Gastroesophageal sphincter (tissue), 4 donors: ENCODE measurements around the gene DHRS7C. TPM values are rescaled to one million over a fixed set of nuclear protein-coding genes. Genes with fewer than 3 reads are reported as not detected.
A peak's percentile ranks its signal among the peaks of the same experiment; 100 is the strongest.

Experiments used
- ATAC-seq: fragments of 150-250 bp; one replicate; pipeline ENCODE4 v1.9.1; 2016; ENCODE audit warnings: mild to moderate bottlenecking, moderate library complexity
- H3K27ac ChIP-seq, 4 donors: fragments of 200-600 bp; sonication (generic) in 3 of 4; 1 replicate in 3 of 4; 2 replicates in 1 of 4; pipeline ENCODE4 v1.5.1; 2016 to 2019
- H3K27me3 ChIP-seq: fragments of 200-600 bp; sonication (generic); one replicate; pipeline ENCODE4 v1.5.1; 2019
- H3K36me3 ChIP-seq, 2 donors: fragments of 200-600 bp; sonication (generic); one replicate each; pipeline ENCODE4 v1.5.1; 2019; ENCODE audit warnings: control low read depth in 1 of 2
- H3K4me1 ChIP-seq, 3 donors: fragments of 200-600 bp; sonication (generic); 1 replicate in 2 of 3; 2 replicates in 1 of 3; pipeline ENCODE4 v1.5.1; 2016 to 2019; ENCODE audit warnings: control low read depth in 2 of 3
- H3K4me3 ChIP-seq, 2 donors: fragments of 200-600 bp; sonication (generic); one replicate each; pipeline ENCODE4 v1.5.1; 2019; ENCODE audit warnings: mild to moderate bottlenecking in 1 of 2, moderate library complexity in 1 of 2
- H3K9me3 ChIP-seq, 3 donors: fragments of 200-600 bp; sonication (generic); one replicate each; pipeline ENCODE4 v1.5.1; 2017 to 2019; ENCODE audit warnings: control low read depth in 2 of 3
- EP300 ChIP-seq: sonication (generic); formaldehyde crosslinking; IDR thresholded peaks from one replicate; pipeline ENCODE4 v1.6.1; 2017; ENCODE audit warnings: antibody characterized with exemption, mild to moderate bottlenecking
- POLR2A ChIP-seq, 2 donors: fragments of 450-650 bp; IDR thresholded peaks; one replicate each; pipeline ENCODE4 v1.6.1; 2017; ENCODE audit warnings: antibody characterized with exemption in 2 of 2, mild to moderate bottlenecking in 2 of 2, moderate library complexity in 1 of 2
- POLR2AphosphoS5 ChIP-seq: sonication (generic); formaldehyde crosslinking; IDR thresholded peaks from one replicate; pipeline ENCODE4 v1.6.1; 2017; ENCODE audit warnings: antibody characterized with exemption
- WGBS, 2 donors: methylation state at CpG; one replicate each; pipeline ENCODE4 v1.1.5; 2018; ENCODE audit warnings: low coverage in 1 of 2; 5-methylcytosine and 5-hydroxymethylcytosine counted together
- total RNA-seq, 4 donors: library from RNA; depleted of rRNA; stranded (reverse); fragments of >200 nt; gene quantifications; one replicate each; pipeline ENCODE4 v1.1.0, GENCODE V29; 2016
- TF ChIP-seq, protein P1 (sequence below), 4 experiments: fragments of 200-600 bp in 2 of 4; fragments of 450-650 bp in 2 of 4; sonication (generic) in 1 of 4; IDR thresholded peaks; one replicate each; pipeline ENCODE4 v1.5.1; 2017 to 2019; ENCODE audit warnings: antibody characterized with exemption in 4 of 4, mild to moderate bottlenecking in 2 of 4, moderate library complexity in 2 of 4

Gene DHRS7C
- total RNA-seq, 4 donors from 2014 or later = not detected

DNA sequence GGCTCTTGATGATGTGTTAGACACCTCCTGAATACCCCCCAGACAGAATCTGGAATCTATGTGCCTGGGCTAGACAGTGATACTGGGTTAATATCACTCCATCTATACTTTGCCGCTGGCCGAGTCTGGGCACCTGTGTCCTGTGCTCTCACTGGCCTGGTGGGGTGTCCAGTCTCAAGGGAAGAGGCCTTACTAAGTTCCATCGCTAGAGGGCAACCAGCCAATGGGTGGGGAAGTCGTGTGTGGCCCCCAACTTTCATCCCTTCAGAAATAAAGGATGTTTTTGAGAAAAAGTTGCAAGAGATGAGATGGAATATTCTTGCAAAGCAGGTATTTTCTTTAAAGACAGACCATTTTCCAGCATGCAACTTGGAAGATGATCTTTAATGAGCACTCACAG lies 32.7 kb upstream of the DHRS7C start:
- Histone ChIP-seq H3K9me3 (no peaks in the 10 kb centered on the region), H3K27me3 (no peaks in the 10 kb centered on the region), H3K36me3 (no peaks in the 10 kb centered on the region), H3K4me3 (no peak overlapping the region), H3K27ac (no peak overlapping the region), H3K4me1 (peaks cover 0 to 43% (median 14%) of the 10 kb centered on the region in 3 donors)
- TF ChIP-seq, protein P1, sequence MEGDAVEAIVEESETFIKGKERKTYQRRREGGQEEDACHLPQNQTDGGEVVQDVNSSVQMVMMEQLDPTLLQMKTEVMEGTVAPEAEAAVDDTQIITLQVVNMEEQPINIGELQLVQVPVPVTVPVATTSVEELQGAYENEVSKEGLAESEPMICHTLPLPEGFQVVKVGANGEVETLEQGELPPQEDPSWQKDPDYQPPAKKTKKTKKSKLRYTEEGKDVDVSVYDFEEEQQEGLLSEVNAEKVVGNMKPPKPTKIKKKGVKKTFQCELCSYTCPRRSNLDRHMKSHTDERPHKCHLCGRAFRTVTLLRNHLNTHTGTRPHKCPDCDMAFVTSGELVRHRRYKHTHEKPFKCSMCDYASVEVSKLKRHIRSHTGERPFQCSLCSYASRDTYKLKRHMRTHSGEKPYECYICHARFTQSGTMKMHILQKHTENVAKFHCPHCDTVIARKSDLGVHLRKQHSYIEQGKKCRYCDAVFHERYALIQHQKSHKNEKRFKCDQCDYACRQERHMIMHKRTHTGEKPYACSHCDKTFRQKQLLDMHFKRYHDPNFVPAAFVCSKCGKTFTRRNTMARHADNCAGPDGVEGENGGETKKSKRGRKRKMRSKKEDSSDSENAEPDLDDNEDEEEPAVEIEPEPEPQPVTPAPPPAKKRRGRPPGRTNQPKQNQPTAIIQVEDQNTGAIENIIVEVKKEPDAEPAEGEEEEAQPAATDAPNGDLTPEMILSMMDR (IDR thresholded peaks at IDR 0.05) = no peak
- TF ChIP-seq POLR2AphosphoS5 (no peak), EP300 (no peak), POLR2A (IDR thresholded peaks at IDR 0.05) (no peak)
- WGBS, 2 donors = 67 to 75% methylated on average over 3 to 4 of the region's 4 CpGs
- ATAC-seq = no peak

DNA sequence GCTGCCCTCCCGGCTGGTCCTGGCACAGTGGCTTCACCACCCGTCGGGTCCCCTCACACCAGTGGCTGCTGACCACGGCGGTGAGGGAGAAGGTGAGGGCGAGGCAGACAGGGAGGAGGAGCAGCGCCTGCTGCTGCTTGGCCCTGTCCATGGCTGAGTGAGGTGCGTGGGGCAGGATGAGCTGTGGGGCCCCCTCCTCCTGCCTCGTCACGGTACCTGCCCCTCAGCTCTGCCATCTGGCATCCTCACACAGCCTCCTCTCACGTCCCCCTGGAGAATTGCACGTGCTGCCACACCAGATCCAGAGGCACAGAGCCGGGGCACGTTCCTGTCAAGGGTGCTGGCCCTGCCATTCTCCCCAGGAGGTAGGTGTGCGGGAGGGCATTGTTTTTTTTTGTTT lies 30.5 kb upstream of the DHRS7C start, which contains the start of gene GSG1L2:
Gene GSG1L2, minus strand, starts transcription at position 159 of the 400 bp plus-strand sequence. Its CDS starts 8 bp downstream, at position 151.
- no peaks in the 10 kb centered on the region for H3K36me3 ChIP-seq
- no peak for ATAC-seq
- no peak within 1 kb of the TSS for H3K4me3 ChIP-seq
- H3K27me3 ChIP-seq = no peaks in the 10 kb centered on the region
- peak within 1 kb of the TSS in 1 of 4 donors; percentile 46 for H3K27ac ChIP-seq
- no peaks in the 10 kb centered on the region for H3K9me3 ChIP-seq
- WGBS, 2 donors = no CpG with 5 or more reads among the region's 15 CpGs
- TF ChIP-seq POLR2A (IDR thresholded peaks at IDR 0.05) (no peak), POLR2AphosphoS5 (no peak), EP300 (no peak)
- TF ChIP-seq, protein P1 (IDR thresholded peaks at IDR 0.05) = no peak
- peaks cover 0 to 26% (median 0%) of the 10 kb centered on the region in 3 donors for H3K4me1 ChIP-seq

DNA sequence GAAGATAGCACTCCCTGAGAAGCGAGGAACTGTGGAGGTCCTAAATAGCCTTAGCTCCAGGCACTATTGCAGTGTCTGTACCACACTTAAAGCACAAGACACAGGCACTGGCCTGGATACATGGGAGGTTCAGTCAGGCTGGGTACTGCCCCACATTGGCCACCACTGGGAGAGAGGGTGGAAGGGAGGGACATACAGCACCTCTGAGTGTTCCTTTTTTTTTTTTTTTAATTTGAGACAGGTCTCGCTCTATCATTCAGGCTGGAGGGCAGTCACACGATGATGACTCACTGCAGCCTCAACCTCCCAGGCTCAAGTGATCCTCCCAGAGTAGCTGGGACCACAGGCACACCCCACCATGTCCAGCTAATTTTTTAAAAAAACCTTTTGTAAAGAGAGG lies 29.1 kb upstream of the DHRS7C start:
- Histone ChIP-seq H3K4me3 (no peak overlapping the region), H3K9me3 (no peaks in the 10 kb centered on the region), H3K4me1 (peaks cover 0 to 24% (median 0%) of the 10 kb centered on the region in 3 donors), H3K36me3 (no peaks in the 10 kb centered on the region), H3K27ac (peak overlapping the region in 1 of 4 donors; percentile 46), H3K27me3 (no peaks in the 10 kb centered on the region)
- no peak for ATAC-seq
- TF ChIP-seq, protein P1 (IDR thresholded peaks at IDR 0.05) = no peak
- no peak for TF ChIP-seq POLR2A (IDR thresholded peaks at IDR 0.05)
- TF ChIP-seq POLR2AphosphoS5 = no peak
- no peak for TF ChIP-seq EP300
- WGBS, 2 donors = 47 to 89% methylated on average over 1 to 3 of the region's 3 CpGs

DNA sequence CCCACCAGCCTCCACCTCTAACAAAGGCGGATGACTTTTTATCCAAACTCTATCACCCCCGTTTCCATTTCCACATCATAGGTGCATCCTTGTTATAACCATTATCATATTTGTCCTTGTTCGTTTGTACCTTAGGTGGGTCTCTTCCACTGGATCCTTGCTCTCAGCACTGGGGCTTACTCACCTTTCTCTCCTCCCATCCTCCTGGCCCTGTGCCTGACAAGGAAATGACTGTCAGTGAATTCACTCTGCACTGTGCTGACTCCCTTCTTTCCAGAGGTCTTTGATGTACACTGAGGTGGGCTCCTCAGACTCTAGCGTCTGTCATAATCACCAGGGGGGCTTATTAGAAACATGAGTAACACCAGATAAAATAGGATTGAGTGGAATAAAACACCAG lies 27.4 kb upstream of the DHRS7C start:
- no peak for ATAC-seq
- H3K27me3 ChIP-seq = no peaks in the 10 kb centered on the region
- TF ChIP-seq POLR2A (IDR thresholded peaks at IDR 0.05) = no peak
- TF ChIP-seq, protein P1 (IDR thresholded peaks at IDR 0.05) = no peak
- no peak for TF ChIP-seq EP300
- no peak for TF ChIP-seq POLR2AphosphoS5
- 51 to 64% methylated on average over 2 to 4 of the region's 4 CpGs for WGBS, 2 donors
- H3K4me3 ChIP-seq = no peak overlapping the region
- H3K36me3 ChIP-seq = no peaks in the 10 kb centered on the region
- H3K9me3 ChIP-seq = no peaks in the 10 kb centered on the region
- peaks cover 0 to 17% (median 0%) of the 10 kb centered on the region in 3 donors for H3K4me1 ChIP-seq
- H3K27ac ChIP-seq = no peak overlapping the region

DNA sequence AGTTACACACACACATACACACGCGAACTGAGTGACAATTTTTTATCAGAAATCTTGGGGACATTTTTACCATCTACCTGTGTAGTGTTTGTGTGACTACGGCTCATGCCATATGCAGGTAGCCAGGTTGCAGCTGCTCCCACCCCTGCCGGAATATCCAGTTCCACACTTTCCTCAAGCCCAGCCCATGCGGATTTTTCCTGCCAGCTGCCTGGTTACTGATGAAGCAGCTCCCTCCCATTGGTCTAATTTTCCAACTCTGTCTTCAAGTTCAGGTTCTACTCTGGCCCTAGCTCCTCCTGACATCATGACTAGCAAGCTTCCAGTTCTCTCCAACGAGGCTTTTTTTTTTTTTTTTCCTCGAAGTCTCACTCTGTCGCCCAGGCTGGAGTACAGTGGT lies 25.7 kb upstream of the DHRS7C start:
- peak; percentile 80 for ATAC-seq
- TF ChIP-seq, protein P1 (IDR thresholded peaks at IDR 0.05) = no peak
- TF ChIP-seq EP300 = no peak
- no peak for TF ChIP-seq POLR2AphosphoS5
- TF ChIP-seq POLR2A (IDR thresholded peaks at IDR 0.05) = no peak
- Histone ChIP-seq H3K9me3 (no peaks in the 10 kb centered on the region), H3K27me3 (no peaks in the 10 kb centered on the region), H3K27ac (no peak overlapping the region), H3K4me3 (no peak overlapping the region), H3K36me3 (no peaks in the 10 kb centered on the region), H3K4me1 (peaks cover 0 to 17% (median 0%) of the 10 kb centered on the region in 3 donors)
- WGBS, 2 donors = 34 to 55% methylated on average over 5 to 8 of the region's 8 CpGs
